Common myeloid progenitor, CD34-positive (primary cell): ENCODE measurements around the gene CHAMP1.

Experiments
- CTCF ChIA-PET: fragments of 350-600 bp; sonication (Branson Sonifier 250); formaldehyde crosslinking; loops from one replicate; lab custom pipeline; 2021; ENCODE audit warnings: antibody characterized with exemption; lab: Charles Lee
- POLR2A ChIA-PET: fragments of 350-600 bp; sonication (Branson Sonifier 250); formaldehyde crosslinking; loops from one replicate; lab custom pipeline; 2021; ENCODE audit warnings: antibody characterized with exemption; lab: Charles Lee
- DNase-seq, 3 donors: peaks; one replicate each; pipeline versions ENCODE4 v3.0.0 to v3.0.0-alpha.2; 2013
- H3K27ac ChIP-seq, 2 experiments: 1 replicate in 1 of 2; 2 replicates in 1 of 2; pipeline ENCODE4 v1.7.0; 2013; ENCODE audit warnings: inconsistent platforms in 2 of 2, low read length in 2 of 2, mild to moderate bottlenecking in 2 of 2, low read depth in 1 of 2, moderate library complexity in 1 of 2; ENCODE audit not compliant: severe bottlenecking in 2 of 2, insufficient read depth in 1 of 2, poor library complexity in 1 of 2
- H3K27me3 ChIP-seq, 5 experiments: replicated peaks in 2 of 5; 1 replicate in 3 of 5; 2 replicates in 2 of 5; pipeline versions ENCODE4 v1.6.1 to v1.7.0; 2013; ENCODE audit warnings: low read length in 4 of 5, mild to moderate bottlenecking in 2 of 5, moderate library complexity in 2 of 5, inconsistent platforms in 1 of 5; ENCODE audit not compliant: insufficient read depth in 5 of 5, control insufficient read depth in 4 of 5
- H3K36me3 ChIP-seq, 4 experiments: 1 replicate in 2 of 4; 2 replicates in 2 of 4; pipeline versions ENCODE4 v1.6.1 to v1.7.0; 2013; ENCODE audit warnings: low read length in 3 of 4, control low read depth in 1 of 4, mild to moderate bottlenecking in 1 of 4; ENCODE audit not compliant: control insufficient read depth in 4 of 4, insufficient read depth in 4 of 4
- H3K4me1 ChIP-seq, 4 experiments: 1 replicate in 3 of 4; 2 replicates in 1 of 4; pipeline versions ENCODE4 v1.6.1 to v1.7.1; 2013; ENCODE audit warnings: low read length in 3 of 4, mild to moderate bottlenecking in 3 of 4, control low read depth in 1 of 4, inconsistent platforms in 1 of 4, moderate library complexity in 1 of 4; ENCODE audit not compliant: control insufficient read depth in 4 of 4, insufficient read depth in 4 of 4; ENCODE audit errors: control extremely low read depth in 1 of 4
- H3K4me3 ChIP-seq, 7 experiments: 1 replicate in 4 of 7; 2 replicates in 3 of 7; pipeline versions ENCODE4 v1.5.1 to v1.7.0; 2013; ENCODE audit warnings: mild to moderate bottlenecking in 7 of 7, low read length in 6 of 7, moderate library complexity in 6 of 7, inconsistent platforms in 2 of 7, low read depth in 2 of 7, control low read depth in 1 of 7; ENCODE audit not compliant: insufficient read depth in 4 of 7, control insufficient read depth in 1 of 7; ENCODE audit errors: extremely low read depth in 1 of 7
- H3K9me3 ChIP-seq, 5 experiments: 1 replicate in 4 of 5; 2 replicates in 1 of 5; pipeline versions ENCODE4 v1.6.1 to v1.7.1; 2013; ENCODE audit warnings: low read length in 4 of 5, mild to moderate bottlenecking in 2 of 5, inconsistent platforms in 1 of 5, low read depth in 1 of 5, moderate library complexity in 1 of 5; ENCODE audit not compliant: control insufficient read depth in 4 of 5, insufficient read depth in 2 of 5; ENCODE audit errors: control extremely low read depth in 1 of 5
- WGBS: methylation state at CpG from one replicate; pipeline ENCODE4 v1.1.5; 2013; ENCODE audit not compliant: insufficient coverage; 5-methylcytosine and 5-hydroxymethylcytosine counted together

The CHAMP1 gene

GRCh38 chr13:114299604-114300305 lies 14.5 kb upstream of the CHAMP1 start:
- peaks cover 26 to 75% (median 50%) of the 10 kb centered on the region in 4 experiments for H3K36me3 ChIP-seq
- 91% methylated on average over 6 of the region's 12 CpGs for WGBS

GRCh38 chr13:114303700-114304327 lies 10.5 kb upstream of the CHAMP1 start:
- H3K36me3 ChIP-seq, result peaks cover 21 to 58% (median 41%) of the 10 kb centered on the region in 4 experiments
- no peaks in the 10 kb centered on the region for H3K9me3 ChIP-seq
- DNase-seq, result no peak
- no peak overlapping the region for H3K4me3 ChIP-seq
- WGBS, result 95% methylated on average over 10 of the region's 11 CpGs
- no peaks in the 10 kb centered on the region for H3K27me3 ChIP-seq
- CTCF ChIA-PET, result no interaction called here
- no peak overlapping the region for H3K27ac ChIP-seq
- H3K4me1 ChIP-seq, result no peaks in the 10 kb centered on the region
- POLR2A ChIA-PET, result no interaction called here

More at GRCh38 chr13:114299604-114300305, 14.5 kb upstream of the CHAMP1 start:
- Histone ChIP-seq H3K27ac (no peak overlapping the region), H3K27me3 (no peaks in the 10 kb centered on the region), H3K9me3 (no peaks in the 10 kb centered on the region), H3K4me1 (no peaks in the 10 kb centered on the region), H3K4me3 (no peak overlapping the region)
- ChIA-PET POLR2A (no interaction called here), CTCF (no interaction called here)
- no peak for DNase-seq

GRCh38 chr13:114304346-114305034 lies 9.8 kb upstream of the CHAMP1 start:
- H3K36me3 ChIP-seq, result peaks cover 17 to 52% (median 37%) of the 10 kb centered on the region in 4 experiments
- H3K9me3 ChIP-seq, result no peaks in the 10 kb centered on the region
- H3K4me3 ChIP-seq, result no peak overlapping the region
- DNase-seq, result no peak
- WGBS, result 99% methylated on average over 9 of the region's 13 CpGs
- ChIA-PET CTCF (no interaction called here), POLR2A (no interaction called here)
- H3K27me3 ChIP-seq, result no peaks in the 10 kb centered on the region
- H3K4me1 ChIP-seq, result no peaks in the 10 kb centered on the region
- H3K27ac ChIP-seq, result no peak overlapping the region

DNA sequence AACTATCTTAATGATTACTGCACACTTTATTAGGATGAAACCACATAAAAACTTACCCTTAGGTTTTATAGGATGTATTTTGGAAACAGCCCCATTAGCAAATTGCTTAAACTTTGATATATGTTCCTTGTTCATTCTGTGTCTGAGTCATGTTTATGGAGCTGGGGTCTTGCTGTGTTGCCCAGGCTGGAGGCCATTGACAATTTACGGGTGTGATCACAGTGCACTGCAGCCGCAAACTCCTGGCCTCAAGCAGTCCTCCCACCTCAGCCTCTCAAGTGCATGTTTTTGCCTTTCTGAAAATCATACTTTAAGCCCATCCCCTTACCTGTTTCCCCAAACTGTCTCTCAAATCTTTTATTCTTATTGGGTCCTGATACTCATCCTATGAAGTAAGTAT lies 5.2 kb upstream of the CHAMP1 start:
- Histone ChIP-seq H3K4me1 (peaks cover 2 to 12% (median 10%) of the 10 kb centered on the region in 4 experiments), H3K4me3 (no peak overlapping the region), H3K9me3 (no peaks in the 10 kb centered on the region), H3K27ac (no peak overlapping the region), H3K27me3 (no peaks in the 10 kb centered on the region), H3K36me3 (peaks cover 3 to 18% (median 11%) of the 10 kb centered on the region in 4 experiments)
- POLR2A ChIA-PET, result no interaction called here
- 100% methylated on average over 2 of the region's 2 CpGs for WGBS
- DNase-seq, result no peak
- CTCF ChIA-PET, result interaction anchor here (1.1 to 1.2 kb wide), 2 partner anchors 14 to 27 kb away, joined by 3 read pairs; no protein-coding TSS in a partner anchor

GRCh38 chr13:114309806-114310410 lies 4.4 kb upstream of the CHAMP1 start:
- H3K4me1 ChIP-seq, result peaks cover 3 to 14% (median 11%) of the 10 kb centered on the region in 4 experiments
- no peaks in the 10 kb centered on the region for H3K27me3 ChIP-seq
- H3K36me3 ChIP-seq, result peaks cover 3 to 14% (median 8%) of the 10 kb centered on the region in 4 experiments
- no peak overlapping the region for H3K27ac ChIP-seq
- POLR2A ChIA-PET, result no interaction called here
- CTCF ChIA-PET, result interaction anchor here (1.1 kb wide), 2 partner anchors 15 to 25 kb away, joined by 3 read pairs; no protein-coding TSS in a partner anchor
- H3K4me3 ChIP-seq, result no peak overlapping the region
- H3K9me3 ChIP-seq, result no peaks in the 10 kb centered on the region
- no peak for DNase-seq
- WGBS, result 93% methylated on average over 6 of the region's 6 CpGs

- Histone ChIP-seq H3K9me3 (no peaks in the 10 kb centered on the region), H3K27me3 (no peaks in the 10 kb centered on the region), H3K27ac (no peak overlapping the region), H3K4me1 (peaks cover 9 to 22% (median 21%) of the 10 kb centered on the region in 4 experiments), H3K36me3 (peaks cover 3 to 11% (median 7%) of the 10 kb centered on the region in 4 experiments), H3K4me3 (no peak overlapping the region)
- no peak for DNase-seq
- ChIA-PET CTCF (interaction anchor here (1.1 kb wide), 1 partner anchor 24 kb away, joined by 3 read pairs; no protein-coding TSS in a partner anchor), POLR2A (no interaction called here)
- no CpG with 5 or more reads among the region's 5 CpGs for WGBS
Observed at GRCh38 chr13:114310956-114311355, 3.3 kb upstream of the CHAMP1 start.
